Mammary epithelial cell (primary cell): Measurements from ENCODE around the gene DDAH1.

Experiments
- EZH2 ChIP-seq: IDR thresholded peaks from 2 replicates; pipeline ENCODE4 v1.6.1; 2012; ENCODE audit warnings: low read length, inconsistent platforms, borderline replicate concordance
- TF ChIP-seq, protein P1 (sequence below), 2 donors: IDR thresholded peaks in 1 of 2; conservative IDR thresholded peaks in 1 of 2; 2 replicates each; pipeline ENCODE4 v1.5.1; 2011 to 2012; ENCODE audit warnings: inconsistent platforms in 2 of 2, low read length in 2 of 2, mild to moderate bottlenecking in 2 of 2, control low read depth in 1 of 2, low read depth in 1 of 2; ENCODE audit not compliant: insufficient read depth in 1 of 2; ENCODE audit errors: extremely low read depth in 1 of 2

DNA sequence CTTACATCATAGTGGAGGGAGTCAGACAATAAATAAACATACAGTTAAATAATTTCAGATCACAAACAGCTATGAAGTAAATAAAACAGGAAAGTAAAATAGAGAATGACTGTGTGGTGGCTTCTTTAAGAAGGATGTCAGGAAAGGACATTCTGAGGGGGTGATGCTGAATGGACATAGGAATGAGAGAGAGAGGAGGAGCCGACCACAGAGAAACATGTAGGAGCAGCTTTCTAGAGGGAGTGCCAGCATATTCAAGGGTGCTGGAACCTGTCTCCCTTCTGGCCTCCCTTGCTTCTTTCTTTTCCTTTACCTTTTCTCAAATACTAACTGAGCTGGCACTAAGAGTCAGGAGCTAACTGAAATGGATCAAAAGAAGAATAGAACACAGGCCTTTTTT, 168.0 kb downstream of the DDAH1 start:
- TF ChIP-seq, protein P1, sequence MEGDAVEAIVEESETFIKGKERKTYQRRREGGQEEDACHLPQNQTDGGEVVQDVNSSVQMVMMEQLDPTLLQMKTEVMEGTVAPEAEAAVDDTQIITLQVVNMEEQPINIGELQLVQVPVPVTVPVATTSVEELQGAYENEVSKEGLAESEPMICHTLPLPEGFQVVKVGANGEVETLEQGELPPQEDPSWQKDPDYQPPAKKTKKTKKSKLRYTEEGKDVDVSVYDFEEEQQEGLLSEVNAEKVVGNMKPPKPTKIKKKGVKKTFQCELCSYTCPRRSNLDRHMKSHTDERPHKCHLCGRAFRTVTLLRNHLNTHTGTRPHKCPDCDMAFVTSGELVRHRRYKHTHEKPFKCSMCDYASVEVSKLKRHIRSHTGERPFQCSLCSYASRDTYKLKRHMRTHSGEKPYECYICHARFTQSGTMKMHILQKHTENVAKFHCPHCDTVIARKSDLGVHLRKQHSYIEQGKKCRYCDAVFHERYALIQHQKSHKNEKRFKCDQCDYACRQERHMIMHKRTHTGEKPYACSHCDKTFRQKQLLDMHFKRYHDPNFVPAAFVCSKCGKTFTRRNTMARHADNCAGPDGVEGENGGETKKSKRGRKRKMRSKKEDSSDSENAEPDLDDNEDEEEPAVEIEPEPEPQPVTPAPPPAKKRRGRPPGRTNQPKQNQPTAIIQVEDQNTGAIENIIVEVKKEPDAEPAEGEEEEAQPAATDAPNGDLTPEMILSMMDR (conservative IDR thresholded peaks at IDR 0.05 in 1 of 2, IDR thresholded peaks at IDR 0.05 in 1 of 2; ENCODE audit: extremely low read depth in 1 of 2, insufficient read depth in 1 of 2, low read depth in 1 of 2, low read length in 2 of 2): no peak
- no peak for TF ChIP-seq EZH2
